ENCODE data around the gene GSC2.
"Not testable (repeated sequence)": the region's sequence is repeated elsewhere in the genome, so short reads cannot be mapped to it uniquely, and the experiment has no call there.

Gene GSC2

DNA sequence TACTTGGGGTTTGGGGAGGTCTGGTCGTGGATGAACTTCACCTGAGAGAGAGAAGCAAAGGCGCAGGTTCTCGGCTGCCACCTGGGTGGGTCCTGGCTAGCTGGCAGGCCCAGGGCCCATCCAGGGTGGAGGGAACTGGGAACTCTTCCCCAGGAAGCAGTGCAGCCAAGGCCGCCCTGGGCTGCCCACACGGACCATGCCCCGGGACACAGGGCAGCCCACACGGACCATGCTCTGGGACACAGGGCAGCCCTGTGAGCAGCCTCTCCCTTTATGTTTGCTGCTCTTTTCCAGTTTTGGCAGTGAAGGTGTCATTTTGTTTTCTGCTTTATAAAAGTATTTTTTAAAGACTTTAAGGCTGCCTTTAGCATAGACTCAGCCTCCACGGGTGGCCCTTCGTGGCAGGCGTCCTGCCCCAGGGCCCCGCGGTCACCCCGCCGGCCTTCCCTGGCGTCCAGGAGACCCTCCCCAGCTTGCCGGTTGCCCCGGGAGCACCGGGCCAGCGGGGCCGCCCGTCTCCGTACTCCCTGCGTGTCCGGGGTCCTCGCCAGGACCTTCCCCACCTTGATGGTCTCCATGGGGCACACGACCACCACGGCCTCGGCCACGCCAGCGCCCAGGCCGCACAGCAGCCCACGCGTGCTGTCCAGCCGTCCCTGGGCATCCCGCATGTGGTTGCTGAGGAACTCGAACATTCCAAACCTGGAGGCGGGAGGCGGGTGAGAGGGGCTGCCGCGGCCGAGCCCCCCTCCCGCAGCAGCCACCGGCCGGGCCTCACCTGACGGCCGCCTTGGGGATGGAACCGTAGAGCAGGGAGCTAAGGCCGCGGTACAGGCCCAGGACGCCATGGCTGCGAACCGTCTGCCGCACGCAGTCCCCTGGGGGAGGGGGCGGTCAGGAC is 27.3 kb upstream of the GSC2 start:
- no peak for DNase-seq

DNA sequence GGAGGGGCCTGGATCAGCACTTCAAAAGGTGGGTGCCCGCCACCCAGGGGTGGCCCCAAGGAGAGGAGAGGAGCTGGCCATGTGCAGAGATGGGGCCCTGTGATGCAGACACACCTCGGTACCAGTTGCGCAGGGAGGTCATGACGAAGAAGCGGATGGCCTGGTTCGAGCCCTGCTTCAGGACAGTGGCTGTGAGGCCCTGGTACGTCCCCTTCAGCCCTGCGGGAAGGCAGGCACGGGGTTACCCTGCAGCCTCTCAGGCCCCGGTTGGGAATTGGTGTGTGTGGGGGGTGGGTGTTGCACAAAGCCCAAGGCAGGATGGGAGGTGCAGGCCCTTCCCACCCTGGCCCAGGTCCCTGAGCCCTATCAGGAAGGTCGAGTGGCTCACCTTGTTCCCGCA is 26.6 kb upstream of the GSC2 start:
- DNase-seq = no peak

DNA sequence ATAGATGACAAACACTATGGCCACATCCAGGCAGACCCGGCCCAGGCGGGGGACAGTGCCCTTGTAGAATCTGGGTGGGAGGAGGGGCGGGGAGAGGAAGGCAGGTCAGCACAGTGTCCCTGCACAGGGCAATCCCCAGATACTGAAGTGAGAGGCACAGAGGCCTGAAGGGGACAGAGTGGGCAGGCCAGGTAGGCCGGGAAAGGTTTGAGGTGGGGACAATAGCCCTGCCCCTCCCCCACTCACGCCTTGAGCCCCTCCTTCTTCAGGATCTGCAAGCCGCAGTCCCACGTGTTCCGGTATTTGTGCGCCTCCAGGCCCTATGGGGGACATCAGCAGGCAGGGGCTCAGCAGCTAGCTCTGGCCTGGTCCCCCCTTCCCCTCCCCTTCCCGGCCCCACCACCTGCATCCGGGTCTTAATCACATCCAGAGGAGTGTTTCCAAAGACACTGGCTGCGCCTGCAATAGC is 26.1 kb upstream of the GSC2 start:
- no peak for DNase-seq

DNA sequence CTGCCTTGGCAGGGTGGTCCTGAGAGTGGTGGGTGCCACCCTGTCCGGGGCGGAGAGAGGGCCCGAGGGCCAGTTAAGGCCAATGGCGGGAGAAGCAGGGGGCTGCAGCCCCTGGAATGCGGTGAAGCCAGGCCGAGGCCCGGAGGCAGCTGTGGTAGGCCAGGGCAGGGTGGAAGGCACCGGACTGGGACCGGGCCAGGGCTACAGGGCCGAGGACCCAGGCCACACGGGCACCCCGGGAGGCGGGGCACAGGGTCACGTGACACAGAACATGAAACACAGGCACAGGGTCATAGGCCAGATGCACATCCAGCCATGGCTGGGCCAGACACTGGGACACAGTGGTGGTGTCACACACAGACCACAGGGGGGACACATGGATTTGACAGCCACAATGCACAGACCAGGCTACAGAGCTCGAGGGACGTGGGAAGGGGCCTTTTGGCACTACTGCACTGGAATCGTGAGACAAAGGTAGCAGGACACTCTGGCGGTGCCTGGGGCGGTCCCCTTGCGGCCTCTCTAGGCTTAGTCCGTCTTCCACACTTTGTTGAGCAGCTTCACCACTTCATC is 25.6 kb upstream of the GSC2 start:
- DNase-seq = no peak

DNA sequence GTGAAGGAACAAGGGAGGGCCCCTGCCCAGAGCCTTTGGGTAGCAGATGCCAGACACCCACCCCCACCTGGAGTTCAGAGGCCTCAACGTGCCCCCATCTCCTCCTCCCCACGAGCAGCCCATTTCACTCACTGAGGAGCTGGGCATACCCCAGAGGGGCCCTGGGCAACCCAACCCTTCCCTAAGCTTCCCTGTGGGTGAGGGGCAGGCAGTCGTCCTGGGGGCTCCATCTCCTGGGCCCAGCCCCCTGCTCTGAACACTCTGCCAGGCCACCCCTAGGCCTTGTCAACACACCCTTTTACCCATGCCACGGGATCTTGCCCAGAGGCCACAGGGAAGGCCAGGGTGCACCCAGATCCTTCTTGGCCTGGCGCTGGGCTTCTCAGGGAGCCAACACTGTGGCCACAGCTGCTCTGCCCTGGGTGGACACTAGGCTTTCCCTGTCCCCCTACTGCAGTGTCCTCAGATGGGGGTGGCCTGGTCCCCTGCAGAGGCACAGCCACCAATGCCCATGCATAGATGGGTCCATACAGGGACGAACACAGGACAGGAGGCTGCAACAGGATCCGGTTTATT is 25.0 kb upstream of the GSC2 start:
- no peak for DNase-seq

DNA sequence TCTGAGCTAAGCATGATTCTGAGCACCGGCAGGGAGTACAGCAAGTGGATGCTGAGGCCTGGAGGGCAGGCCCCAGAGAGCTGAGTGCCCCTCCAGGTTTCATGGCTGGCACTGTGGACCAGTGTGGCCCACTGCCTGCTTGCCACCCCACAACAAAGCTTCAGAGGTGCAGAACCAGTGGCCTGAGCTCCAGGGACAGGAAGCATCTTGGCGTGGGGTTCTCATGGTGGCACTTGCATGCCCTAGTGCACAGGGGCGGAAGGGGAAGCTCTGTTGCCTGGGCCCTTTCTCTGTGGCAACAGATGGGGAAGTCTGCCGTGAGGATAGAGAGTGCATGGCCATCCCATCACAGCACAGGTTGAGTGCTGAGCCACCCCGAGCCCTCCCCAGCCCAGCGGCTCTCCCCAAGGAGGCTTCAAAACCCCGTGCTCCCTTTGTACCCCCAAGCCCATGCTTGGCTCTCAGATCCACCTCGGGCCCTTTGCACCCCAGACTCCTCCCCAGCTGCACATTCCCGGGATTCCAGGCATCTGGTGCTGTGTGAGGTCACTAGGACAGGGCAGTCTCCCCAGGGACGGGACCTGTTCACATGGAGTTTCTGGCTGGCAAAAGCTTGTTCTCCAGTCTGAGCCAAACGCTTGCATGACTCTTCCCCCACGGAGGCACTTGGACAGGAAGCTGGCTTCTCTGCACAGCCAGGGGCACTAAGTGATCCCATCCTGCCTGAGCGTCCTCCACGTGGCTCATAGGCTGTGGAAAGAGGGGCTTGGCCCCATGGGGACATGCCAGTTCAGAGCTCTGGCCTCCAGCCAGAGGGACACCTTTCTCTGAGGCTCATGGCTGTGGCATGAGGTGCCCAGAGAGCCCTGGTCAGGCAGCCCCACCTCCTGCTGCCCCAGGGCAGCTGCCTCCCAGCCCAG is 24.3 kb upstream of the GSC2 start:
- peak in 1 of 2 donors; percentile 45 for DNase-seq

DNA sequence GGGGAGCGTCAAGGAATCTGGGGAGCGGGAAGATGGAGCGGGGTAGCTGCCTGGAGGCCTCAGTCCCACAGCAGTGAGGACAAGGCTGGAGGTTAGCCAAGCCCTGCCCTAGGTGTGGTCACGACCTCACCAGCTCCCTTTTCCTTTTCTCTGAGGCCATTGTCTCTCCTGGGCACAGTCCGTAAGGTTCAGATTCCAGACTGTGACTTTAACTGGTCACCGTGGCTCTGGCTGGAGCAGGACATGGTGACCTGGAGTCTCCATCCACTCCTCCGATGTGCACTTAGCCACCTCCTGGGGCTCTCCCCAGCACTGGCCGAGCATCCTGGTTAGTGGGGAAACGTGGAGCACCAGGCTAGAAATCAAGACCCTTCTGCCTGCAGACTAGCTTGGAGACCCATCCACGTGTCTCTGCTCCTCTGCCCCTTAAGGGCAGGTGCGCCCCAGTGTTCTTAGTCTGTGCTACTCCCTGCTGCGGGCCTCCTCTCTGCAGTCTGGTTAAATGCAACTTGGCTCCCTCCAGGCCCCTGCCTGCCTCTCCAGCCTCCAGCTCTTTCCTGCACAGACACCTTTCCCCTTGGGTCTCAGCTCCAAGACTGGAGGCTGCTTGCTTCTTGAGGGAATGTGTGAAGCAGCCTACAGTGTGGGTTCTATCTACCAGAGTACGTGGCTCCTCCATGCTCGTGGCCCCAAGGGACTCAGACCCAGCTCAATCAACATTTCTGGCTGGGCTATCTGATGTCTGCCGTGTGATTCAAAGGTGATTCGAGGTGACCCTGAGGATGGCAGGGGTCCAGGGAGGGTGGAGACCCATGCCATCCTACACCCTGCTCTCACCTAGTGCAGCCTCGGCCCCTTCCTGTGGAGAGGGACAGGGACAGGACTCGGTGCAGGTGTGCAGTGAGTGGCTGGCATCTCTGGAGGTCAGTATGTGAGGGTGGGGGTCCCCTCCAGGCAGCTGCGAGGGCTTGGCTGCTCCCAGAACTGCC is 23.2 kb upstream of the GSC2 start:
- DNase-seq = no peak

DNA sequence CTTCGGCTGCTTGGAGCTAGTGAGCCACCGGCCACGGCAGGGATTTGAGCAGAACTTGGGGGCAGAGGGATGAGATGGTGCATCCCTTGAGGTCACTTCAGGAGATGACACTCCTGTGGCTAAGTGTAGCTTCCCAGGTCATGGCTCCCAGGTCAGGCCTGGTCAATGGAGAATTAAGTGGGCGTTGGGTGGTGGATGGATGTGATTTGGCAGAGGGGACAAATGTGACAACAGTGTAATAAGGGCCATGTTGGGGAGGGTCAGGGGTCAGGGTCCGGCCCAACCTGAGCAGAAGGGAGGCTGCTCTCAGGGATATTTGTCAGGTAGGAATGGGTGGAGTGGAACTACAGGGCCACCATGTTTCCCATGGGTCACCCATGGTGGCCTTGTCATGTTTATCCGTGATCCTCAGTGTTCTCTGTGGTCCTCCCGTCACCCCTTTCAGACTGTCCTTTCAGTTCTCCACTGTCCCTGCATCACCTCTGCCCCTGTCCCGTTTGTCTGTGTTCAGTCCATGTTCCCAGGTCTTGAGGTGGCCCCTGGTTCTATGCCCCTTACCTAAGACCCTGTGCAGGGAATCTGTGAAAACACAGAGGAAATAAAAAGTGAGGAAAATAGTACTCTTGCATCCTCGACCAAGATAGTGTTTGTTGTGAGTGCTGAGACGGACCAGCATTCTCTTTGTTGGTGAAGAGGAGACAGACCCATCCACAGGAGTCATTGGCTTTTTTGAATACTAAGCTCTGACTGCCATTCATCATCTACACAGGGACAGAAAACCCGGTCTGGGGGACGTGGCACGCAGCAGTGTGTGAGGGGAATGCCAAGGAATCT is 22.3 kb upstream of the GSC2 start:
- no peak for DNase-seq

DNA sequence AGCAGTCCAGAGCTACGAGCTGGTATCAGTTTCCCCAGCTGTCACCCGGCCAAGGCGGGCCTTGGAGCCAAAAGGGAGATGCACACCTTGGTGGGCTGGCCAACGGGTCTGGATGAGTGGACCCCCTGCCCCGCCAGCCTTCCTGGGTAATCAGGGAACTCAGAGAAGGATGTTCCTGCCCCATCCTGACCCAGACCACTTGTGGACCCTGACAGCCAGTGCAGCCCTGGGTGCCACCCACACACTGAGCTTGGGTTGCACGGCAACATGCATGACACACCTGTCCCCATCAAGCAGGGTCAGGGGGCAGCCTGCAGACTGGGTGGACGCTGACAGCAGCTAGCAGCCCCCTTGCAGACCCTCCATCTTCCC is 19.8 kb upstream of the GSC2 start:
- DNase-seq = no peak

DNA sequence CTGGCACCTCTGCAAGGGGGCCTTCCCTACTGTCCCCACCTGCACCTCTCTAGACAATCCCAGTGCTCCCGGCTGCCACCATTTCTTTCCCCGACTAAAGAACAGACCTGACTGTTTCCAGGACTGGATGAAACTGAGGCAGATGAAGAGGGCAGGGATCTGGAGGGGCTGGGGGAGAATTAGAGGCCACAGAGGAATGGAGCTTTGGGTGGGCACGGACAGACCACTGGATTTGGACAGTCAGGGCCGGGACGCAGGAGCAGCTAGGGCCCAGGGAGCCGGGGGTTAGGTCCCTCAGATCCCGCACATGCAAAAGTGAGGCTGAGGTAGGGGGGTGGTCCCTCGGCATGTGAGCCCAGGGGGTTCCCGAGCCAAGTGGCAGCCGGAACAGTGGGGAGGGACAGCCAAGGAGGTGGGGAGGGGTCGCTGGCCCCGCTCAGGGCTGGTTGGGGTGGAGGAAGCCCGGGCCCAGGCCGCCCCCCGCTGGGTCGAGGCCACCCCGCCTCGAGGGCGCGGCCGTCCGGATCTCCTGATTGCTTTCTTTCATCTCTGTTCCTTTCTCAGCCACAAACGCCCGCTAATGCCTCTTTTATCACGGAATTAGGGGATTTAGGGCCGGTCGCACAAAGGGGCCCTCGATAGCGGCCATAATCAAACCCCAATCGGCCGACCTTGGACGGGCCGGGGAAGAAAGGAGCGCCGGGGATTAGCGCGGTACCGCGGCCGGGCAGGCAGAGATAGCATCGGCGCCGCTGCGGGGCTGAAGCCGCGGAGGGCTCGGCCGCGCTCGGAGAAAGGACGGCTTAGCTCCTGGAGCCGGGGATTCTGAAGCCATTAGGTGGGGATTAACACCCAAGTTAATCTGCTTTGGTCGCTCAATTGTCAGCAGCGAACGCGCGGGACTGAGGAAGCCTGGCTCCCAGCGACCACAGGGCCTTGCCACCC is 19.2 kb upstream of the GSC2 start:
- DNase-seq = no peak

DNA sequence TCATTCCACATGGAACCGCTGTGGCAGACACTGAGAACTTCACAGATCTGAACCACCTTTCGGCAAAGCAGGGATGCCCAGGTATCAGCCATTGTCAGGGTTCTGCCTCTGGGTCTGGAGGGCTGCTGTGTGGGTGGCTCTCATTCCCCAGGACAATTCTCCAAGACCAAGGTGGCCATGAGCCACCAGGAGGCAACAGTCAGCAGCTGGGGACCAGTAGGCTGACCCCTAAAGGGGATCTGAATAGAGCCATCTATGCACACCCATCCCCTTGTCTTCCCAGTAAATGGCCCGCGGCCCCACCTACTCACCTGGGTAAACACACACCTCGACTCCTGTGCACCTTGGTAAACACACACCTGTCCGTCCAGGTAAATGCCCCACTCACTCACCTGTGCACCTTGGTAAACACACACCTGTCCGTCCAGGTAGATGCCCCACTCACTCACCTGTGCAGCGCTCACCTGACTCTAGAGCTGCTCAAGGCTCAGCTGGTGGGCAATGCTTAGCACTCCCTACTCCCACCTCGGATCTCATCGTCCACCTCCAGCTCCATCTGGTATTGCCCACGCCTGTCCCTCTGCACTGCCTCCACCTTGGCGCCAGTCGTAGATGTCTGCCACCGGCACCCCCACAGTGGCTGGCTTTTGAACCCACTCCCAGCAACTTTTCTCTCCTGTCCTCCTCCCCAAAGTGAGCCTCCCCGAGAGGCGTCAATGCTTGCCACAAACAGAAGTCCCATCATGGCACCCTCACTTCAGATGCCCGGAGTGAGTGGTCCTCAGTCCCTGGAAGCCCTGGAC is 18.2 kb upstream of the GSC2 start:
- no peak for DNase-seq

DNA sequence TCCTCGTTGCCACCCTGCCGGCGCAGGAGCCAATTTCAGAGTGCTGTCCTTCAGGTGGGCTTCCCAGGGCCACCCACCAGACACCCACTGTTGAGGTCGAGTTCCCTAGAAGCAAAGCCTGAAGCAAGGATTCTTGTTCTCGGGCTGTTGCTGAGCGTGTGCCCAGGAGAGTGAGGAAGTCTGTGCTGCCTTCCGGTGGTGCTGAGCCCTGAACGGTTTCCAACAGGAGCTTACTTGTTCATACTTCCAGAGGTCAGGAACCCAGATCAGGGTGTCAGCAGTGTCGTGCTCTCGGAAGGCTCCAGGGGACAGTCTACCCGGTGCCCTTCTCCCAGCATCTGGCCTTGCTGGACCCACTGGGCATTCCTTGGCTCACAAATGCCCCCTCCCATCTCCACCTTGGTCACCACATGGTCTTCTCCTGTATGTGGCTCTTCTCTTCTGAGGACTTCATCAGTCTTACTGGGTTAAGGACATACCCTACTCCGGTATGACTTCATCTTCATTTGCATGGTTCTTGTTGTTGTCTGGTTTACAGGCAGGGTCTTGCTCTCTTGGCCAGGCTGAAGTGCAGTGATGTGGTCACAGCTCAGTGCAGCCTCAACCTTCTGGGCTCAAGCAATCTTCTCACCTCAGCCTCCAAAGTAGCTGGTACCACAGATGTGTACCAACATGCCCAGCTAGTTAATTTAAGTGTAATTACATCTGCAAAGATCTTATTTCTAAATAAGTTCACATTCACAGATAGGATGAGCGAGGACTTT is 17.2 kb upstream of the GSC2 start:
- DNase-seq = no peak

DNA sequence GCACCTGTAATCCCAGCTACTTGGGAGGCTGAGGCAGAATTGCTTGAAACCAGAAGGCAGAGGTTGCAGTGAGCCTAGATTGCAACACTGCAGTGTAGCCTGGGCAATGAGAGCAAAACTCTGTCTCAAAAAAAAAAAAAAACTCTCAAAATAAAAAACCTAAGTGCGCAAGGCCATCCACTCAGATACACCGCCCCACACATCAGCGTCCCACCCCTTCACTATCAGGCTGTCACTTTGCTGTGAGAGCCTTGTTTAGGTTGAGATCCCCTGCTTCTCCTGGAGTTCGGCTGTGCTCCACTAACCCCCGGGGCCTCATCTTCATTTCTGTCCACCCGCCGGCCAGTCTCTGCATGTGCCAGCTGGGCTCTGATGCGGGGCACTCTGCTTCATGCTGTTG is 16.3 kb upstream of the GSC2 start:
- DNase-seq = no peak

DNA sequence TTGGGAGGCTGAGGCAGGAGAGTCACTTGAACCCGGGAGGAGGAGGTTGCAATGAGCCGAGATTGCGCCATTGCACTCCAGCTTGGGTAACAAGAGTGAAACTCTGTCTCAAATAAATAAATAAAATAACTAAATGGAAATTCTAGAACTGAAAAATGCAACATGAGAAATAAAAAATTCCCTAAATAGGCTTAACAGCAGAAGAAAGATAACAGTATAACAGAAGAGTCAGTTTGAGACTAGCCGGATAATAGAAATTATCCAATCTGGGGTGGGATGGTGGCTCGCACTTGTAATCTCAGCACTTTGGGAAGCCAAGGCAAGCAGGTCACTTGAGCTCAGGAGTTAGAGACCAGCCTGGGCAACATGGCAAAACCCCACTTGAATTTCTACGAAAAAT is 14.3 kb upstream of the GSC2 start:
- DNase-seq = no peak

DNA sequence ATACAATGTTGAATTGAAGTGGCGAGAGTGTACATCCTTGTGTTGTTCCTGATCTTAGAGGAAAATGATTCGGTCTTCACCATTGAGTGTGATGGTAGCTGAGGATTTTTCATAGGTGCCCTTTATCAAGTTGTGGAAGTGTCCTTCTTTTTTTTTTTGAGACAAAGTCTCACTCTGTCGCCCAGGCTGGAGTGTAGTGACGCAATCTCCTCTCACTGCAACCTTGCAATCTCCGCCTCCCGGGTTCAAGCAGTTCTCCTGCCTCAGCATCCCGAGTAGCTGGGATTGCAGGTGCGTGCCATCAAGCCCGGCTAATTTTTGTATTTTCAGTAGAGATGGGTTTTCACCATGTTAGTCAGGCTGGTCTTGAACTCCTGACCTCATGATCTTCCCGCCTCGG is 8.6 kb upstream of the GSC2 start:
- DNase-seq = not testable (repeated sequence)

DNA sequence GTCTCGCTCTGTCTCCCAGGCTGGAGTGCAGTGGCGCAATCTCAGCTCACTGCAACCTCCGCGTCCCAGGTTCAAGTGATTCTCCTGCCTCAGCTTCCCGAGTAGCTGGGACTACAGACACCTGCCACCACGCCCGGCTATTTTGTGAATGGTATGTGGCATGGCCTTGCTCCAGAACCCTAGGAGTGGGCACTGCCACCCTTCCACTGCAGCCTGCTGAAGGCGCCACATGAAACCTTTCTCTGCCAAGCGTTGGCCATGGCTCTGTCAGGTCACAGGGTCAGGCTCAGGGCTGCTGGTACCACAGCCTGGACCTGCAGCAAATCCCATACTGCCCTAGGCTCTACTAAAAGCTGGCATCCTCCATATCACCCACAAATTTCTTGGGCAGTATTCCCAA is 6.0 kb upstream of the GSC2 start:
- DNase-seq = not testable (repeated sequence)

DNA sequence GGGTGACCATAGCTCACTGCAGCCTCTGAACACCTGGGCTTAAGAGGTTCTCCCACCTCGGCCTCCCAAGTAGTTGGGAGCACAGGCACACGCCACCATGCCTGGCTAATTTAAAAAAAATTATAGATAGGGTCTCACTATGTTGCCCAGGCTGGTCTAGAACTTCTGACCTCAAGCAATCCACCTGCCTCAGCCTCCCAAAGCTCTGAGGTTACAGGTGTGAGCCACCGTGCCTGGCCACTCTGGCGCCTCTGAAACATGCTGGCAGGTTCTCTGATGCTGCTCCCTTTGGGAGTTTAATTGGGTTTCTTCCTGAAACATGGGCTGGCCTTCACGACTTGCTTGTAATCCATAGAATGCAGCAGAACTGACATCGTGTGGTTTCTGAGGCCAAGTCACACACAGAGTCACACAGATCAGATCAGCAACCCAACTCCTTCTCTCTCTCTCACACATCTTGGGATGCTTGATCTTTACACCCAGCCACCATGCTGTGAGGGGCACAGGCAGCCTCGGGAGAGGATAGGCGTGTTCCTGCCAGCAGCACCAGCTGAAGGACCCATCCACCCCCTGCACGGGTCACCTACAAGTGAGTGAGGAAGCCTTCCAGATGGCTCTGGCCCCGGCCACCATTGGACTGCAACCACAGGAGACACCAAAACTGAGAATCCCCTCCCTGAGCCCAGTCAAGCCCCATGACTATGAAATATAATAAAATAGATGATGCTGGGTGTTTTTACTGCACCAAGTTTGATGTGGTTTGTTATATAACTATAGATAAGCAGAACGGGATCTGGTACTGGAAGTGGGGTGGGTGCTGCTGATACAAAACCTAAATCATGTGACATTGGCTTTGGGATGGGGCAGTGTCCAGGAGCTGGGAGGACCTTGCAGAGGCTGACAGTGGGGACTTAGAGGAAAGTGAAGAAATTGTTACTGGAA is 3.1 kb upstream of the GSC2 start:
- no peak for DNase-seq

All from CD4-positive, alpha-beta T cell treated with Interferon alpha-2 for 1 hour (primary cell).